AG09319 (cell line): ENCODE measurements around the gene ADM.

Experiments used
- DNase-seq: peaks from one replicate; pipeline ENCODE4 v3.0.0-alpha.2; 2010; ENCODE audit warnings: low read depth; ENCODE audit errors: extremely low read depth
- CTCF ChIP-seq: IDR thresholded peaks from 2 replicates; pipeline ENCODE4 v1.5.1; 2011; ENCODE audit warnings: low read depth, mild to moderate bottlenecking, inconsistent platforms, low read length, moderate library complexity

Gene ADM

GRCh38 chr11:10348650-10349280, 43.9 kb downstream of the ADM start:
- no peak for DNase-seq

GRCh38 chr11:10349281-10349665, 44.4 kb downstream of the ADM start:
- no peak for TF ChIP-seq CTCF
- no peak for DNase-seq

More at GRCh38 chr11:10348650-10349280, 43.9 kb downstream of the ADM start:
- no peak for TF ChIP-seq CTCF

- TF ChIP-seq CTCF = no peak
- DNase-seq = no peak
Measured at GRCh38 chr11:10349806-10350205, 44.9 kb downstream of the ADM start.

GRCh38 chr11:10350334-10350733, 45.5 kb downstream of the ADM start:
- TF ChIP-seq CTCF = no peak
- DNase-seq = no peak

- no peak for DNase-seq
- TF ChIP-seq CTCF = no peak
Measured at GRCh38 chr11:10351435-10351764, 46.5 kb downstream of the ADM start.

GRCh38 chr11:10351765-10352641, 47.1 kb downstream of the ADM start:
- no peak for DNase-seq
- TF ChIP-seq CTCF = no peak

- DNase-seq = no peak
- TF ChIP-seq CTCF = no peak
Measured at GRCh38 chr11:10352921-10353550, 48.2 kb downstream of the ADM start.
